Stimulated activated CD8-positive, alpha-beta memory T cell treated with anti-CD3 and anti-CD28 coated beads, Interleukin-7, amount 100 ng/mL, for 1 hour (primary cell): ENCODE results near the gene KNOP1.

Source experiments
- DNase-seq, 2 donors: peaks; one replicate each; pipeline ENCODE4 v3.0.0-alpha.2; 2020; ENCODE audit warnings: low read depth in 2 of 2

The KNOP1 gene

GRCh38 chr16:19707569-19708295, 10.3 kb downstream of the KNOP1 start:
- DNase-seq, result no peak

GRCh38 chr16:19706846-19707245, 11.2 kb downstream of the KNOP1 start:
- no peak for DNase-seq

- no peak for DNase-seq
These were observed 12.2 kb downstream of the KNOP1 start for GRCh38 chr16:19705843-19706242.

GRCh38 chr16:19705146-19705501, 12.9 kb downstream of the KNOP1 start:
- no peak for DNase-seq

- no peak for DNase-seq
These were observed 13.5 kb downstream of the KNOP1 start for GRCh38 chr16:19704321-19705145.

GRCh38 chr16:19703172-19703889, 14.7 kb downstream of the KNOP1 start:
- no peak for DNase-seq

GRCh38 chr16:19701091-19701490, 16.9 kb downstream of the KNOP1 start:
- no peak for DNase-seq

GRCh38 chr16:19700319-19700781, 17.7 kb downstream of the KNOP1 start:
- no peak for DNase-seq

GRCh38 chr16:19699472-19699871, 18.6 kb downstream of the KNOP1 start:
- no peak for DNase-seq

GRCh38 chr16:19698480-19699465, 19.3 kb downstream of the KNOP1 start:
- no peak for DNase-seq

GRCh38 chr16:19697756-19698318, 20.2 kb downstream of the KNOP1 start:
- DNase-seq, result no peak

GRCh38 chr16:19696961-19697360, 21.1 kb downstream of the KNOP1 start:
- DNase-seq, result no peak

- DNase-seq, result peak; percentile 25 to 37
These were observed 21.7 kb downstream of the KNOP1 start for GRCh38 chr16:19696328-19696727.

- no peak for DNase-seq
These were observed 23.0 kb downstream of the KNOP1 start for GRCh38 chr16:19694989-19695388.

- no peak for DNase-seq
These were observed 26.8 kb downstream of the KNOP1 start for GRCh38 chr16:19691161-19691711.

- no peak for DNase-seq
These were observed 27.8 kb downstream of the KNOP1 start for GRCh38 chr16:19690196-19690595.

- DNase-seq, result no peak
These were observed 28.7 kb downstream of the KNOP1 start for GRCh38 chr16:19689342-19689741.

- DNase-seq, result no peak
These were observed 29.5 kb downstream of the KNOP1 start for GRCh38 chr16:19688396-19689024.

- DNase-seq, result no peak
These were observed 30.7 kb downstream of the KNOP1 start for GRCh38 chr16:19687279-19687678.

GRCh38 chr16:19685176-19685575, 32.9 kb downstream of the KNOP1 start:
- DNase-seq, result no peak
